GM18951 (cell line): ENCODE measurements around the gene PLIN4.

Source experiments
- POLR2A ChIP-seq: IDR thresholded peaks from 4 replicates; pipeline ENCODE4 v1.6.1; 2011; ENCODE audit warnings: mild to moderate bottlenecking; ENCODE audit not compliant: insufficient read length, insufficient read depth; ENCODE audit errors: extremely low read depth
- in situ Hi-C: fragments of 300-500 bp; cut with MboI; formaldehyde crosslinking; loops from one replicate; pipeline ENCODE4 v1.12.0; 2022; ENCODE audit warnings: low sequenced_read_pairs, mixed read lengths, inconsistent platforms; ENCODE audit not compliant: unreplicated experiment

The PLIN4 gene

DNA sequence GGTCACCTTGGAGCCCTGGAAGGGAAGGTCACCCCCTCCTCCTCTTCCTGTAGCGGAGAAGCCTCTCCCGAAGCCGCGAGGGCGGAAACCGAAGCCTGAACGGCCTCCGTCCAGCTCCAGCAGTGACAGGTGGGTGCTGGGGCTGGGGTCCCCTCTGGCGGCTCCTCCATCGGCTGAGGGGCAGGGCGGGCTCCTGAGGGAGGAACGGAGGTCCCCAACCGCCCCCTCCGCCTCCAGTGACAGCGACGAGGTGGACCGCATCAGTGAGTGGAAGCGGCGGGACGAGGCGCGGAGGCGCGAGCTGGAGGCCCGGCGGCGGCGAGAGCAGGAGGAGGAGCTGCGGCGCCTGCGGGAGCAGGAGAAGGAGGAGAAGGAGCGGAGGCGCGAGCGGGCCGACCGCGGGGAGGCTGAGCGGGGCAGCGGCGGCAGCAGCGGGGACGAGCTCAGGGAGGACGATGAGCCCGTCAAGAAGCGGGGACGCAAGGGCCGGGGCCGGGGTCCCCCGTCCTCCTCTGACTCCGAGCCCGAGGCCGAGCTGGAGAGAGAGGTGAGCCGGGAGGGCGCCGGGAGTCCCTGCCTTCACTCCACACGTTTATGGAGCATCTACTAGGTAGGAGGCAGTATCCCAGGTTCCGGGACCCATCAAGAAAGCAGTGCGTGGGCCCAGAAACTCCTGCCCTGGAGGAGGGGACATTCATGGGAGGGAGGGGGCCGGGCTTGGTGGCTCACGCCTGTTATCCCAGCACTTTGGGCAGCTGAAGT is 24.2 kb downstream of the PLIN4 start:
- TF ChIP-seq POLR2A, result no peak
- in situ Hi-C loops, result no loop called here

DNA sequence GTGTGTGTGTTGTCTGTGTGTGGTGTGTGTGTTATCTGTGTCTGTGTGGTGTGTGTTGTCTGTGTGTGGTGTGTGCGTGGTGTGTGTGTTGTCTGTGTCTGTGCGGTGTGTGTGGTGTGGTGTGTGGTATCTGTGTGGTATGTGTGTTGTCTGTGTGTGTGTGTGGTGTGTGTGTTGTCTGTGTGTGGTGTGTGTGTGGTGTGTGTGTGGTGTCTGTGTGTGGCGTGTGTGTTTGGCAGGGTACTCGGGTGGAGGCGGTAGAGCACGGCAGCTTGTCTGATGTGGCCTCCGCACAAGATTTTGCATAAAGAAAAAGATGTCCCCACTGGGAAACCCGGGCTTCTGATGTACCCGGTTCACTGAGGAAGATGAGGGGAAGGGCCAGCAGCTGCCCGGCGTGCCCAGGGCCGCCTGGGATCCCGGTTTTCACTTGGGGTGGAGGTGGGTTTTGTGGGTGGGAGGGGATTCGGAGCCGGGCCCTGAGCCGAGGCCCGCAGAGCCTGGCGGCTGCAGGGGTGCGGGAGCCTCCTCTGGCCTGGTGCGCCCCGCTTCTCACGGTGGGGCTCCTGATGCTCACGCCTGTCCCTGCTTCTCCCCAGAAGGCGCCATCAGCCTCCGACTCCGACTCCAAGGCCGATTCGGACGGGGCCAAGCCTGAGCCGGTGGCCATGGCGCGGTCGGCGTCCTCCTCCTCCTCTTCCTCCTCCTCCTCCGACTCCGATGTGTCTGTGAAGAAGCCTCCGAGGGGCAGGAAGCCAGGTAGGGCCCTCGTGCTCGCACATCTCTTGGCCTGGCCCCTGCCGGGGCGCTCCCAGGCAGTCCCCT is 25.0 kb downstream of the PLIN4 start:
- in situ Hi-C loops, result no loop called here
- TF ChIP-seq POLR2A, result no peak

DNA sequence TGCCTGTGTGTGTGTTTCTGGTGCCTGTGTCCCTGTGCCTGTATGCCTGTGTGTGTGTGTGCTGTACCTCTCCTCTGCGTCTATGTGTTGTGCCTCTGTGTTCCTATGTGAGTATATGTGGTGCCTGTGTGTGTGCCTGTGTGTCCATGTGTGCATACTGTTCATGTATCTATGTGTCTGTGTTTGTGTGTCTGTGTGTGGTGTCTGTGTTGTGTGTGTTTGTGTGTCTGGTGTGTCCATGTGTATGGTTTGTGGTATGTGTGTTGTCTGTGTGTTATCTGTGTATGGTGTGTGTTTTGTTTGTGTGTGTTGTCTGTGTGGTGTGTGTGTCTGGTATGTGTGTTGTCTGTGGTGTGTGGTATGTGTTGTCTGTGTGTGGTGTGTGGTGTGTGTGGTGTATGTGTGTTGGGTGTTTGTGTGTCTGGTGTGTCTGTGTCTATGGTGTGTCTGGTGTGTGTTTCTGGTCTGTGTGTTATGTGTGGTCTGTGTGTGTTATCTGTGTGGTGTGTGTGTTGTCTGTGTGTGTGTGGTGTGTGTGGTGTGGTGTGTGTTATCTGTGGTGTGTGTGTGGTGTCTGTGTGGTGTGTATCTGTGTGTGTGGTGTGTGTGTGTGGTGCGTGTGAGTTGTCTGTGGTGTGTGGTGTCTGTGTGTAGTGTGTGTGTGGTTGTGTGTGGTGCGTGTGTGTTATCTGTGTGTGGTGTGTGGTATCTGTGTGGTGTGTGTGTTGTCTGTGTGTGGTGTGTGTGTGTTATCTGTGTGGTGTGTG is 25.8 kb downstream of the PLIN4 start:
- no peak for TF ChIP-seq POLR2A
- in situ Hi-C loops, result no loop called here

- no peak for TF ChIP-seq POLR2A
- in situ Hi-C loops, result no loop called here
Observed at GRCh38 chr19:4491446-4491845, 26.8 kb downstream of the PLIN4 start.

DNA sequence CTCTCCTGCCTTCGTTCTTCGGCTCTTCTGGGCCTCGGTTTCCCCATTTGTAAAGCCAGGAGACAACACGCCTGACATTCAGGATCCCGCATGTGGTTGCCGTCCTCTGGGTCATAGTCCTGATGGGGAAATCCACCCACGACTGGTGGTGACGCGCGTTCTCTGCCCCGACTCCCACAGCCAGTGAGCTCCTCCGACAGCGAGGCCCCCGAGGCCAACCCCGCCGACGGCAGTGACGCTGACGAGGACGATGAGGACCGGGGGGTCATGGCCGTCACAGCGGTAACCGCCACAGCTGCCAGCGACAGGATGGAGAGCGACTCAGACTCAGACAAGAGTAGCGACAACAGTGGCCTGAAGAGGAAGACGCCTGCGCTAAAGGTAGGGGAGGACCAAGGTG is 29.8 kb downstream of the PLIN4 start:
- in situ Hi-C loops, result no loop called here
- TF ChIP-seq POLR2A, result no peak

- no peak for TF ChIP-seq POLR2A
- in situ Hi-C loops, result no loop called here
Observed at GRCh38 chr19:4487572-4487971, 30.7 kb downstream of the PLIN4 start.

DNA sequence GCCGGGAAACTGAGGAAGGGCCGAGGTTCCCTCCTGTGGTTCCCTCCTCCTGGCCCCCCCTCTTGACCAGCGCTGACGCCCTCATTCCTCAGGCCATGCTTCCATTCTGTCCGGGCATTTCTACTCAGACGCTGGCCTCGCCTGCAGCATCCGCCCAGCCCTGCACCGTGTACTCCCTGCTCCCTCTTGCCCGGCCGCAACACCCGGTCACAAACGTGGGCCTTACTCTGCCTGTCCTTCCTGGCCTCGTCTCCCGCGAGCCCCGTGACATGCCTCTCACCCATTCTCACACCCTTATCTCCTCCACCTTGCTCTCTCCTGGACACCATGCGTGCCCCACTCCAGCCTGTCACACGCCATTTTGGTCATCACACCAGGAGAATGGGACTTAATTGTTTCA is 34.9 kb downstream of the PLIN4 start:
- no peak for TF ChIP-seq POLR2A
- in situ Hi-C loops, result no loop called here

DNA sequence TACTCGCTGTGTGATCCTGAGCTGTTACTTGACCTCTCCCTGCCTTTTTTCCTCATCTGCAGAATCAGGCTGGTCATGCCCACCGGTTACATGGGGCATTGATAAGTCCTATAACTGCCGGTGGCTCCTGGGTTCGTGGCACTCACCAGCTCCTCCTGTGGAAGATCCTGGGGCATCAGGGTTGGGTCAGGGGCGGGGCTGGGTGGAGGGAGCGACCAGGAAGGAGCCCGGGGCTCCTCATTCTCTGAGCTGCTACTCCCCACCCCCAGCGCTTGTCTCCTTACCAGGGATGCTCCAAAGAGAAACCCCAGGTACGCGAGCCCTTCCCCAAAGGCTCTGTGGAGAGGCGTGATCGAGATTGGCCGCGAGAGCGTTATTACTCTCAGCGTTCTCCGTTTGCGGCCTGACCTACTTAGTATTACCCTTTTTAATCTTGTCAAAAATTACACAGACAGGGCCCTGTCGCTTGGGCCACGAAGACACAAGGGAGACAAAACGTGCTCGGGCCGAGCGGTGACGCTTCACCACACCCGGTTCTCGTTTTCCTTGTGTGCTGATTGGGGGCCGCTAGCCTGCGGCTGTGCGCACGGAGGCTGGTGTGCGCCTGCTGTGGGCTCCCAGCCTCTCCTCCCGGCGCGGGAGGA is 35.4 kb downstream of the PLIN4 start:
- TF ChIP-seq POLR2A, result no peak
- in situ Hi-C loops, result no loop called here

DNA sequence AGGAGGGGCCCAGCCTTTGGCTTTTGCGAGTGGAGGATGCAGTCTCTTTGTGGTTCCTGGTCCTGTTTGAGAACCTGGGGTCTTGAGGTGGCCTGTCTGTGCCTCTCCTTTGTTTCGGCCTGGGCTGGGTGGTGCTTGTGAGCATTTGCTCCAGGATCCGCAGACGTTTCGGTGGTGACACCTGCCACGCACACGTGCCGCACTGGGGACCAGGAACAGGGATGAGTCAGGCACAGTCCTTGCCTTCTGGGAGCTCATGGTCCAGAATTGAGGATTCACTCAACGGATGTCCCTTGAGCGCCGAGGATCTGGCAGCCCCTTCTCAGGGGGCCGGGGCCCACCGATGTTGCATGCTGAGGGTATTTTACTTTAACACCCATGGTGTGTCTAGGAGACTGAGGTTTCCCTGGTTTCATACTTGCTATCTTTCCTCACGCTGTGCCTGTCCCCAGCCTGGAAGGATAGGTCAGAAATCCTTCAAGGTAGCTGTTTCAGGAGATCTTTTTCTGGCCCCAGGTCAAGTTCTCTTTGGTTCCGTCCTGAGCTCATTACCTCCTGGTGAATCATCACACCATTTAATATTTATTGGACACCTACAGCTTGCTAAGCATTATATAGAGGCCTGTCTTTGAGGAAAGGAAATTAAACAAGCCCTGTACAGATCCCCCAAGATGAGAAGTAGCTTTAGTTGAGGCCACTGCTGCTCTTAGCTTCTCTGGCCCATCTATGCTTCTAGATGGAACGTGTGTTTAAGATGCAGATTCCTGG is 41.1 kb downstream of the PLIN4 start:
- in situ Hi-C loops, result no loop called here
- TF ChIP-seq POLR2A, result no peak

- TF ChIP-seq POLR2A, result peak; percentile 28
- in situ Hi-C loops, result no loop called here
Observed at GRCh38 chr19:4474514-4475022, 43.7 kb downstream of the PLIN4 start.

DNA sequence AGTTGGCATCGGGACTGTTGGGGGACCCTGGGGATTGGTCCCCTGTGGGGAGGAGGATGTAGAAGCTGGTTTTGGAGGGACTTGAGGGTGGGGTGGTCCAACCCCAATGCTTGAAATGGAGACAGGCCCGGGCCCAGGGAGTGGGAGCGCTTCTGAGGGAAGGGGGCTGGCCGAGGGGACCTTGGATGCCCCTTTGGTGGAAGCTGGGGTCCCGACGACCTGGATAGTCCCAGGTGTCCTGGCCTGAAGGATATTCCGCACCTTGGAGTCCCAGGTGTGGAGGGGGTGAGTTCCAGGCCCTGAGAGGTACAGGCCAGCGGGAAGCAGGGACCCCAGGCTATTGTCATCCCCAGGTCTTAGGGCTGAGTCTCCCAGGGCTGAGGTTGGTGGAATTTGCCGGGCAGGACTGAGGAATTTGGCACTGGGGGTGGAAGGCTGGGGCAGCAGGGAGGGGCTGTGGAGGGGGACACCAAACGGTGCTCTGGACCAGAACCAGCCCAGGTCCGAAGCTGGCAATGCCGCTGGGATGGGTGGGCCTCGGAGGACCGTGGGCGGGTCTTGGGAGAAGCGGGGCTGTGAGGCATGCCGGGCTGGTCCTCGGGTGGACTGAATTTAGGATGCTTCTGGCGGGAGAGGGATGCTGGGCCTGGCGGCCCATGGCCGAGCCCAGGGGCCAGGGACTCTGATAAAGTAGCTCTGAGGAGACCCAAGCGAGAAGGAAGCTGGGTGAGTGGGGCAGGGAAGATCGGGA is 44.3 kb downstream of the PLIN4 start:
- in situ Hi-C loops, result no loop called here
- no peak for TF ChIP-seq POLR2A
